Measurements from ENCODE around the gene HS3ST3A1.

Gene HS3ST3A1

GRCh38 chr17:13484020-13484419 is 117.7 kb downstream of the HS3ST3A1 start:
- DNase-seq, result no peak

GRCh38 chr17:13480877-13481276 is 120.9 kb downstream of the HS3ST3A1 start:
- DNase-seq, result no peak

- DNase-seq, result no peak
Measured at GRCh38 chr17:13478326-13478830, 123.4 kb downstream of the HS3ST3A1 start.

GRCh38 chr17:13477180-13477611 is 124.5 kb downstream of the HS3ST3A1 start:
- DNase-seq, result no peak

- no peak for DNase-seq
Measured at GRCh38 chr17:13476720-13477119, 125.0 kb downstream of the HS3ST3A1 start.

GRCh38 chr17:13475574-13476223 is 126.0 kb downstream of the HS3ST3A1 start:
- no peak for DNase-seq

GRCh38 chr17:13474073-13474800 is 127.5 kb downstream of the HS3ST3A1 start:
- no peak for DNase-seq

- no peak for DNase-seq
Measured at GRCh38 chr17:13465678-13466077, 136.1 kb downstream of the HS3ST3A1 start.

- DNase-seq, result no peak
Measured at GRCh38 chr17:13462673-13463124, 139.0 kb downstream of the HS3ST3A1 start.

- DNase-seq, result no peak
Measured at GRCh38 chr17:13462146-13462545, 139.6 kb downstream of the HS3ST3A1 start.

GRCh38 chr17:13460261-13461000 is 141.3 kb downstream of the HS3ST3A1 start:
- no peak for DNase-seq

- no peak for DNase-seq
Measured at GRCh38 chr17:13457783-13458182, 143.9 kb downstream of the HS3ST3A1 start.
